ENCODE results near the gene POLD3. TPM values are rescaled to one million over a fixed set of nuclear protein-coding genes. Genes with fewer than 3 reads are reported as not detected.

Gene POLD3
- total RNA-seq, 1 donor from 2014 or later: 10.3 TPM

- intact Hi-C loops (cut with DNase I): no loop called here
- TF ChIP-seq CTCF (IDR thresholded peaks at IDR 0.05): no peak
- no peak overlapping the region for H3K27ac ChIP-seq
- no peaks in the 10 kb centered on the region for H3K27me3 ChIP-seq
- no peak overlapping the region for H3K4me3 ChIP-seq
- H3K9me3 ChIP-seq: no peaks in the 10 kb centered on the region
- DNase-seq (ENCODE audit: low spot score in 2 of 2): no peak
- no peaks in the 10 kb centered on the region for H3K36me3 ChIP-seq
- peaks cover 4 to 15% of the 10 kb centered on the region in 2 donors for H3K4me1 ChIP-seq
These were observed 83.4 kb downstream of the POLD3 start for GRCh38 chr11:74675761-74676160.

- H3K9me3 ChIP-seq: no peaks in the 10 kb centered on the region
- no peak overlapping the region for H3K27ac ChIP-seq
- no peaks in the 10 kb centered on the region for H3K36me3 ChIP-seq
- TF ChIP-seq CTCF (IDR thresholded peaks at IDR 0.05): no peak
- H3K27me3 ChIP-seq: no peaks in the 10 kb centered on the region
- H3K4me1 ChIP-seq: peaks cover 4 to 17% of the 10 kb centered on the region in 2 donors
- no peak overlapping the region for H3K4me3 ChIP-seq
- intact Hi-C loops (cut with DNase I): no loop called here
- peak in 1 of 2 donors; percentile 52 for DNase-seq (ENCODE audit: low spot score in 2 of 2)
These were observed 84.2 kb downstream of the POLD3 start for GRCh38 chr11:74676596-74676995.

- Histone ChIP-seq H3K27me3 (no peaks in the 10 kb centered on the region), H3K9me3 (no peaks in the 10 kb centered on the region), H3K27ac (no peak overlapping the region), H3K4me3 (no peak overlapping the region), H3K36me3 (no peaks in the 10 kb centered on the region), H3K4me1 (peaks cover 7 to 21% of the 10 kb centered on the region in 2 donors)
- DNase-seq (ENCODE audit: low spot score in 2 of 2): peak in 1 of 2 donors; percentile 57
- intact Hi-C loops (cut with DNase I): no loop called here
- TF ChIP-seq CTCF (IDR thresholded peaks at IDR 0.05): no peak
These were observed 84.7 kb downstream of the POLD3 start for GRCh38 chr11:74677131-74677530.

GRCh38 chr11:74678041-74678440, 85.7 kb downstream of the POLD3 start:
- DNase-seq (ENCODE audit: low spot score in 2 of 2): peak in 1 of 2 donors; percentile 50
- H3K4me1 ChIP-seq: peaks cover 7 to 18% of the 10 kb centered on the region in 2 donors
- H3K4me3 ChIP-seq: no peak overlapping the region
- intact Hi-C loops (cut with DNase I): no loop called here
- no peaks in the 10 kb centered on the region for H3K9me3 ChIP-seq
- TF ChIP-seq CTCF (IDR thresholded peaks at IDR 0.05): no peak
- no peaks in the 10 kb centered on the region for H3K36me3 ChIP-seq
- H3K27me3 ChIP-seq: no peaks in the 10 kb centered on the region
- H3K27ac ChIP-seq: no peak overlapping the region

GRCh38 chr11:74678591-74679512, 86.5 kb downstream of the POLD3 start:
- H3K27ac ChIP-seq: no peak overlapping the region
- no peak overlapping the region for H3K4me3 ChIP-seq
- no peaks in the 10 kb centered on the region for H3K27me3 ChIP-seq
- DNase-seq (ENCODE audit: low spot score in 2 of 2): peak in 1 of 2 donors; percentile 59
- no peak for TF ChIP-seq CTCF (IDR thresholded peaks at IDR 0.05)
- H3K9me3 ChIP-seq: no peaks in the 10 kb centered on the region
- peaks cover 2 to 15% of the 10 kb centered on the region in 2 donors for H3K4me1 ChIP-seq
- no peaks in the 10 kb centered on the region for H3K36me3 ChIP-seq
- intact Hi-C loops (cut with DNase I): no loop called here
